Omental fat pad (tissue), 4 donors: ENCODE results near the gene EPHA2. TPM values are rescaled to one million over a fixed set of nuclear protein-coding genes. Genes with fewer than 3 reads are reported as not detected.
"Not testable (repeated sequence)": the region's sequence is repeated elsewhere in the genome, so short reads cannot be mapped to it uniquely, and the experiment has no call there.

Experiments
- ATAC-seq: fragments of 150-250 bp; one replicate; pipeline ENCODE4 v1.9.1; 2016; ENCODE audit warnings: mild to moderate bottlenecking, moderate library complexity; ENCODE audit not compliant: low FRiP score
- DNase-seq: peaks from one replicate; pipeline ENCODE4 v3.0.0-alpha.2; 2019; ENCODE audit warnings: low spot score
- CTCF ChIP-seq, 3 donors: fragments of 450-650 bp; IDR thresholded peaks; one replicate each; pipeline ENCODE4 v1.5.1; 2016 to 2017; ENCODE audit warnings: antibody characterized with exemption in 3 of 3, mild to moderate bottlenecking in 3 of 3, moderate library complexity in 2 of 3
- total RNA-seq, 4 donors: library from RNA; depleted of rRNA; stranded (reverse); fragments of >200 nt; gene quantifications; one replicate each; pipeline ENCODE4 v1.1.0, GENCODE V29; 2016

EPHA2 gene
- total RNA-seq, 4 donors from 2014 or later = 15.3 to 41.8 (median 28.6) TPM

DNA sequence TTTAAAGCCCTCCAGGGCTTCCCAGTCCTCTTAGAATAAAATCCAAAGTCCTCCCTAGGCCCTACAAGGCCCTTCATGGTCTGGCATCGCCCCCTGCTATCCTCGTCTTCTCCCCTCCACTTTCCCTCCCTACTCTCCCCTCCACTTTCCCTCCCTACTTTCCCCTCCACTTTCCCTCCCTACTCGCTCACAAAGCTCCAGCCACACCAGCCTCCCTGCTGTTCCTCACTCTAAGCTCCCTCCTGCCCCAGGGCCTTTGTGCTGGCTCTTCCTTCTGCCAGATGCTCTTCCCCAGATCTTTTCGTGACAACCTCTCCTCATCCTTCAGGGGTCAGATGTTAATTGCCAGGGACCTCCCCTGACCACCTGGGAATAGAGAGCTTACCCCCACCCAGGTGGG is 43.8 kb upstream of the EPHA2 start:
- DNase-seq (no peak), ATAC-seq (no peak)
- no peak for TF ChIP-seq CTCF (IDR thresholded peaks at IDR 0.05)

GRCh38 chr1:16199157-16199501 is 43.3 kb upstream of the EPHA2 start:
- ATAC-seq (no peak), DNase-seq (no peak)
- no peak for TF ChIP-seq CTCF (IDR thresholded peaks at IDR 0.05)

GRCh38 chr1:16198444-16199156 is 42.7 kb upstream of the EPHA2 start:
- no peak for TF ChIP-seq CTCF (IDR thresholded peaks at IDR 0.05)
- ATAC-seq (no peak), DNase-seq (no peak)

DNA sequence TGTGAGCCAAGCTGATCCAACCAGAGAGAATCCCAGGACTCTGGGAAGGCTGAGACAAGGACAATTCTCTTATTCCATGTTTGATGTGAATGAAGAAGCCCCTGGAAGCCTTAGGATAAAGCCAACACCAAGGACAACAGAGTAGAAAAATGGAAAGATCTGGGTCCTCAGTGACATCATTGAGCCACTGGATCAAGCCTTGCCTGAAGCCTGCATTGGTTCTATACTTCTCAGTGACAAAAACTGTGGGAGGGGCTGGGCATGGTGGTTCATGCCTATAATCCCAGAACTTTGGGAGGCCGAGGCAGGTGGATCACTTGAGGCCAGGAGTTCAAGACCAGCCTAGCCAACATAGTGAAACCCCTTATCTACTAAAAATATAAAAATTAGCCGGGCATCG is 41.0 kb upstream of the EPHA2 start:
- ATAC-seq (no peak), DNase-seq (no peak)
- TF ChIP-seq CTCF (IDR thresholded peaks at IDR 0.05) = no peak

- not testable (repeated sequence) for DNase-seq, ATAC-seq
Measured at GRCh38 chr1:16196139-16196538, 40.3 kb upstream of the EPHA2 start.

DNA sequence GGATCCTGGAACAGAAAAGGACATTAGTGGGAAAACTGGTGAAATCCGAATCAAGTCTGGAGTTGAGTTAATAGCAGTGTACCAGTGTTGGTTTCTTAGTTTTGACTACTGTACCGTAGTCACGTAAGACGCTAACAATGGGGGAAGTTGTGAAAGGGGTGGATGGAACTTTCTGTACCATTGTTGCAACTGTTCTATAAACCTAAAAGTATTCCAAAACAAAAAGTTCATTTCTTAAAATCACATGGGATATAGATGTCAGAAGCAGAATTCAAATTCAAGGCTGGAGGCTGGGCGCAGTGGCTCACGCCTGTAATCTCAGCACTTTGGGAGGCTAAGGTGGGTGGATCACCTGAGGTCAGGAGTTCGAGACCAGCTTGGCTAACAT is 39.6 kb upstream of the EPHA2 start:
- no peak for TF ChIP-seq CTCF (IDR thresholded peaks at IDR 0.05)
- ATAC-seq = no peak
- DNase-seq = no peak

- no peak for TF ChIP-seq CTCF (IDR thresholded peaks at IDR 0.05)
- ATAC-seq (no peak), DNase-seq (no peak)
Measured at GRCh38 chr1:16191916-16192546, 36.2 kb upstream of the EPHA2 start.
